GM19463 (cell line): ENCODE measurements around the gene ZNF267.
"Not testable (repeated sequence)": the region's sequence is repeated elsewhere in the genome, so short reads cannot be mapped to it uniquely, and the experiment has no call there.

ENCODE experiments used
- ATAC-seq: cut with Tn5 transposase; IDR thresholded peaks from one replicate; pipeline ENCODE4 v1.9.1; 2021; ENCODE audit warnings: mild to moderate bottlenecking, moderate library complexity; ENCODE audit not compliant: unreplicated experiment

Gene ZNF267

GRCh38 chr16:31873556-31874365, at the start of gene ZNF267:
Gene ZNF267 (plus strand): TSS chr16:31873807. CDS start chr16:31873967, 160 bp downstream.
- peak; percentile 35 for ATAC-seq

GRCh38 chr16:31833047-31833446, 40.6 kb upstream of the ZNF267 start:
- ATAC-seq = no peak

GRCh38 chr16:31836396-31836795, 37.2 kb upstream of the ZNF267 start:
- not testable (repeated sequence) for ATAC-seq

- ATAC-seq = no peak
Observed at GRCh38 chr16:31842864-31843263, 30.7 kb upstream of the ZNF267 start.

- not testable (repeated sequence) for ATAC-seq
Observed at GRCh38 chr16:31848572-31848971, 25.0 kb upstream of the ZNF267 start.

- ATAC-seq = no peak
Observed at GRCh38 chr16:31853291-31853690, 20.3 kb upstream of the ZNF267 start.

- ATAC-seq = no peak
Observed at GRCh38 chr16:31860508-31860907, 13.1 kb upstream of the ZNF267 start.

GRCh38 chr16:31861455-31861854, 12.2 kb upstream of the ZNF267 start:
- ATAC-seq = no peak

- no peak for ATAC-seq
Observed at GRCh38 chr16:31862761-31863160, 10.8 kb upstream of the ZNF267 start.

GRCh38 chr16:31868164-31868563, 5.4 kb upstream of the ZNF267 start:
- ATAC-seq = no peak

- peak; percentile 46 for ATAC-seq
Observed at GRCh38 chr16:31868691-31869167, 4.9 kb upstream of the ZNF267 start.

GRCh38 chr16:31869511-31870201, 4.0 kb upstream of the ZNF267 start:
- ATAC-seq = peak; percentile 35

GRCh38 chr16:31870809-31871208, 2.8 kb upstream of the ZNF267 start:
- ATAC-seq = no peak

- no peak for ATAC-seq
Observed at GRCh38 chr16:31871510-31871909, 2.1 kb upstream of the ZNF267 start.

GRCh38 chr16:31872201-31872600, 1.4 kb upstream of the ZNF267 start:
- ATAC-seq = no peak

GRCh38 chr16:31874366-31875111, 932 bp downstream of the ZNF267 start:
- ATAC-seq = peak; percentile 31

- no peak for ATAC-seq
Observed at GRCh38 chr16:31875112-31875803, 1.7 kb downstream of the ZNF267 start.

- ATAC-seq = no peak
Observed at GRCh38 chr16:31875928-31876547, 2.4 kb downstream of the ZNF267 start.

- peak; percentile 59 for ATAC-seq
Observed at GRCh38 chr16:31876951-31877828, 3.6 kb downstream of the ZNF267 start.
